NK-92 (cell line): ENCODE data around the gene EEF2.
"Not testable (repeated sequence)": the region's sequence is repeated elsewhere in the genome, so short reads cannot be mapped to it uniquely, and the experiment has no call there.

Source experiments
- DNase-seq: peaks from one replicate; lab custom pipeline; 2025; ENCODE audit not compliant: unreplicated experiment; lab: John Stamatoyannopoulos, UW

EEF2 gene

GRCh38 chr19:3970313-3970807 is 14.9 kb downstream of the EEF2 start:
- no peak for DNase-seq

- no peak for DNase-seq
Measured at GRCh38 chr19:3969435-3970312, 15.6 kb downstream of the EEF2 start.

- no peak for DNase-seq
Measured at GRCh38 chr19:3968556-3969434, 16.5 kb downstream of the EEF2 start.

- not testable (repeated sequence) for DNase-seq
Measured at GRCh38 chr19:3967983-3968382, 17.3 kb downstream of the EEF2 start.

GRCh38 chr19:3966051-3967017 is 18.9 kb downstream of the EEF2 start:
- DNase-seq = no peak

GRCh38 chr19:3964256-3965194 is 20.7 kb downstream of the EEF2 start:
- DNase-seq = no peak

GRCh38 chr19:3963458-3964255 is 21.6 kb downstream of the EEF2 start:
- DNase-seq = no peak

- DNase-seq = no peak
Measured at GRCh38 chr19:3961007-3961406, 24.3 kb downstream of the EEF2 start.

- DNase-seq = no peak
Measured at GRCh38 chr19:3959766-3960131, 25.5 kb downstream of the EEF2 start.

- no peak for DNase-seq
Measured at GRCh38 chr19:3958836-3959765, 26.2 kb downstream of the EEF2 start.

- no peak for DNase-seq
Measured at GRCh38 chr19:3955688-3956087, 29.6 kb downstream of the EEF2 start.

GRCh38 chr19:3955276-3955675 is 30.0 kb downstream of the EEF2 start:
- DNase-seq = not testable (repeated sequence)

- no peak for DNase-seq
Measured at GRCh38 chr19:3954107-3954506, 31.2 kb downstream of the EEF2 start.

GRCh38 chr19:3952755-3953276 is 32.4 kb downstream of the EEF2 start:
- DNase-seq = not testable (repeated sequence)

GRCh38 chr19:3950871-3951861 is 34.1 kb downstream of the EEF2 start:
- no peak for DNase-seq
